ENCODE data around the gene KLHL18. TPM values are rescaled to one million over a fixed set of nuclear protein-coding genes. Genes with fewer than 3 reads are reported as not detected.

The KLHL18 gene
- total RNA-seq, 4 donors from 2014 or later, result 20.8 to 50.7 (median 38.8) TPM

DNA sequence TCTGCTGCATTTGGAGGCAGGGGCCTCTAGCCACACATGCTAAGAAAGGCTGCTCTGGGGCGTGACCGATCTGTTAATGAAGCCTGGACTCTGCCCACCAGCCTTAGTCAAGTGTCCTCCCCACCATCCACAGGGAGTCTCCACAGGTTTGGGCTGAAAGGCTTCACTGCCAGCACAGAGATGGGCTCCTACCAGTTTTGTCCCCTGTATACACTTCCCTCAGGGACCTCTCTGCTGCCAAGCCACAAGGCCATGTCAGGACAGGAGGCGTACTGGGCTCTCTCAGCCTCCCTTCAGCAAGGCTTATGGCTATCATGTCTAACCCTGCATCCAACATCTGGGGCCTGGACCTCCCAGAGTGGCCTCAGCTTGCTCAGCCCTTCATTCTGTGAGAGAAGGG is 23.6 kb upstream of the KLHL18 start:
- 88% methylated on average over 2 of the region's 3 CpGs for WGBS

GRCh38 chr3:47260605-47261004 is 22.1 kb upstream of the KLHL18 start:
- TF ChIP-seq EP300 (IDR thresholded peaks at IDR 0.05) (no peak), POLR2A (IDR thresholded peaks at IDR 0.05) (no peak), POLR2AphosphoS5 (IDR thresholded peaks at IDR 0.05) (no peak), CTCF (IDR thresholded peaks at IDR 0.05) (no peak)
- Histone ChIP-seq H3K27me3 (no peaks in the 10 kb centered on the region), H3K4me1 (no peaks in the 10 kb centered on the region), H3K27ac (no peak overlapping the region), H3K4me3 (no peak overlapping the region), H3K36me3 (no peaks in the 10 kb centered on the region), H3K9me3 (no peaks in the 10 kb centered on the region)
- WGBS, result 96% methylated on average over 4 of the region's 4 CpGs
- no peak for DNase-seq (ENCODE audit: low spot score in 2 of 2)

More for the DNA sequence above, 23.6 kb upstream of the KLHL18 start:
- Histone ChIP-seq H3K36me3 (no peaks in the 10 kb centered on the region), H3K4me3 (no peak overlapping the region), H3K27ac (no peak overlapping the region), H3K9me3 (no peaks in the 10 kb centered on the region), H3K4me1 (no peaks in the 10 kb centered on the region), H3K27me3 (no peaks in the 10 kb centered on the region)
- TF ChIP-seq POLR2A (IDR thresholded peaks at IDR 0.05) (no peak), EP300 (IDR thresholded peaks at IDR 0.05) (no peak), POLR2AphosphoS5 (IDR thresholded peaks at IDR 0.05) (no peak), CTCF (IDR thresholded peaks at IDR 0.05) (no peak)
- no peak for DNase-seq (ENCODE audit: low spot score in 2 of 2)

DNA sequence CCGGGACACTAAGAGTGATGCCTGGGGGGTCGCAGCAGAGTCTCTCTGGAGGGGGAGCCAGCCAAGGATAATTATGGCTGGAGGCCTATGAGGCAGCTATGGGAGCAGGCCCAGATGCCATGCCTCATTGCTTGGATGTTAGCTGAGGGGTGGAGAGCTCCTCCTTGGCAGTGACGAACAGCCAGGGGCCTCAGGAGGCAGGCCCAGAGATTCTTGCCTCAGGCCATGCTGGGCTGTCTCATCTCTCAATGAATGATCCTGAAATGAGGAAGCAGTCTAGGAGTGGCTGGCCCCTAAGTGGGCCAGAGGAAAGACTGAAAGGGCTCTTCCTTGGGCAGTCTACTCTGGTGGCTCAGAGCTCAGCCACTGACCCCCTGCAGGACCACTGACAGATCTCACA is 21.4 kb upstream of the KLHL18 start:
- Histone ChIP-seq H3K27me3 (no peaks in the 10 kb centered on the region), H3K27ac (no peak overlapping the region), H3K4me1 (peaks cover under 1% of the 10 kb centered on the region), H3K36me3 (no peaks in the 10 kb centered on the region), H3K9me3 (no peaks in the 10 kb centered on the region), H3K4me3 (no peak overlapping the region)
- WGBS, result 71% methylated on average over 3 of the region's 3 CpGs
- DNase-seq (ENCODE audit: low spot score in 2 of 2), result no peak
- no peak for TF ChIP-seq POLR2AphosphoS5 (IDR thresholded peaks at IDR 0.05)
- TF ChIP-seq POLR2A (IDR thresholded peaks at IDR 0.05), result no peak
- TF ChIP-seq EP300 (IDR thresholded peaks at IDR 0.05), result no peak
- no peak for TF ChIP-seq CTCF (IDR thresholded peaks at IDR 0.05)

DNA sequence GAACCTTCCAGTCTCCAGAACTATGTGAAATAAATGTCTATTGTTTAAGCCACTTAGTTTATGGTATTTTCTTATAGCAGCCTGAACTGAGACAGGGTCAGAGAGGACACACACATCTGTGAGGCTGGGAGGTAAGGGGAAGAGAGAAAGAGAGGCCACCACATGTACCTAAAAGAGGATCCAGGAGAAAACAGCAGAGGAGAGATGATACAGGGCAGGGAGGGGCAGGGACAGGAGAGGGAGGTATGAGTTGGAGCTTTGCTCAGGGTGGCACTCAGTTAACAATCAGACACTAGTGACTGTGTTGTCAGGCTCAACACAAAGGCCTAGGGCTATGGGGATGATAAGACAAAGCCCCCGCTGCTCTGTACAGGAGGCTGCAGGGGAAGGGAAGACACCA is 17.7 kb upstream of the KLHL18 start:
- no peak overlapping the region for H3K4me3 ChIP-seq
- no peaks in the 10 kb centered on the region for H3K36me3 ChIP-seq
- DNase-seq (ENCODE audit: low spot score in 2 of 2), result no peak
- WGBS, result 93% methylated on average over 1 of the region's 1 CpG
- H3K27ac ChIP-seq, result no peak overlapping the region
- no peaks in the 10 kb centered on the region for H3K9me3 ChIP-seq
- peaks cover 12% of the 10 kb centered on the region for H3K4me1 ChIP-seq
- no peaks in the 10 kb centered on the region for H3K27me3 ChIP-seq
- TF ChIP-seq EP300 (IDR thresholded peaks at IDR 0.05) (no peak), POLR2AphosphoS5 (IDR thresholded peaks at IDR 0.05) (no peak), CTCF (IDR thresholded peaks at IDR 0.05) (no peak), POLR2A (IDR thresholded peaks at IDR 0.05) (no peak)

GRCh38 chr3:47265725-47266428 is 16.9 kb upstream of the KLHL18 start:
- no peaks in the 10 kb centered on the region for H3K36me3 ChIP-seq
- no peaks in the 10 kb centered on the region for H3K9me3 ChIP-seq
- 86% methylated on average over 10 of the region's 10 CpGs for WGBS
- no peak overlapping the region for H3K27ac ChIP-seq
- H3K27me3 ChIP-seq, result no peaks in the 10 kb centered on the region
- no peak for TF ChIP-seq POLR2AphosphoS5 (IDR thresholded peaks at IDR 0.05)
- TF ChIP-seq CTCF (IDR thresholded peaks at IDR 0.05), result no peak
- no peak for TF ChIP-seq EP300 (IDR thresholded peaks at IDR 0.05)
- TF ChIP-seq POLR2A (IDR thresholded peaks at IDR 0.05), result no peak
- peaks cover 12% of the 10 kb centered on the region for H3K4me1 ChIP-seq
- no peak overlapping the region for H3K4me3 ChIP-seq
- DNase-seq (ENCODE audit: low spot score in 2 of 2), result no peak

Measured in suprapubic skin (tissue), 4 donors.